Measurements from ENCODE around the gene SP2.

The SP2 gene

GRCh38 chr17:47925678-47925988, 29.6 kb downstream of the SP2 start:
- Histone ChIP-seq H3K27ac (ENCODE audit: low read length) (no peak overlapping the region), H3K27me3 (replicated peaks; ENCODE audit: insufficient read depth, low read length) (no peaks in the 10 kb centered on the region), H3K9ac (ENCODE audit: low read length) (no peak overlapping the region), H3K9me3 (replicated peaks; ENCODE audit: insufficient read depth, low read length) (no peaks in the 10 kb centered on the region), H3K36me3 (replicated peaks; ENCODE audit: insufficient read depth, low read length) (no peaks in the 10 kb centered on the region), H3F3A (ENCODE audit: insufficient read depth, low read length) (no peaks in the 10 kb centered on the region; the same call in 1 of the 2 replicates), H2AFZ (ENCODE audit: low read length) (no peak overlapping the region), H3K4me3 (ENCODE audit: low read length) (no peak overlapping the region), H4K20me1 (ENCODE audit: insufficient read depth, low read length) (no peaks in the 10 kb centered on the region), H3K4me2 (ENCODE audit: low read depth, low read length) (no peak overlapping the region), H3K4me1 (ENCODE audit: low read length) (no peaks in the 10 kb centered on the region), H3K79me2 (ENCODE audit: low read length) (no peaks in the 10 kb centered on the region), H3K9me2 (replicated peaks; ENCODE audit: insufficient read depth, low read length) (no peaks in the 10 kb centered on the region)
- TF ChIP-seq EZH2phosphoT487 (IDR thresholded peaks at IDR 0.05; ENCODE audit: low read length) (no peak), EZH2 (optimal IDR thresholded peaks at IDR 0.05; ENCODE audit: low read depth, low read length) (no peak), CTCF (IDR thresholded peaks at IDR 0.05; ENCODE audit: low read length) (no peak)
- no peak for DNase-seq

DNA sequence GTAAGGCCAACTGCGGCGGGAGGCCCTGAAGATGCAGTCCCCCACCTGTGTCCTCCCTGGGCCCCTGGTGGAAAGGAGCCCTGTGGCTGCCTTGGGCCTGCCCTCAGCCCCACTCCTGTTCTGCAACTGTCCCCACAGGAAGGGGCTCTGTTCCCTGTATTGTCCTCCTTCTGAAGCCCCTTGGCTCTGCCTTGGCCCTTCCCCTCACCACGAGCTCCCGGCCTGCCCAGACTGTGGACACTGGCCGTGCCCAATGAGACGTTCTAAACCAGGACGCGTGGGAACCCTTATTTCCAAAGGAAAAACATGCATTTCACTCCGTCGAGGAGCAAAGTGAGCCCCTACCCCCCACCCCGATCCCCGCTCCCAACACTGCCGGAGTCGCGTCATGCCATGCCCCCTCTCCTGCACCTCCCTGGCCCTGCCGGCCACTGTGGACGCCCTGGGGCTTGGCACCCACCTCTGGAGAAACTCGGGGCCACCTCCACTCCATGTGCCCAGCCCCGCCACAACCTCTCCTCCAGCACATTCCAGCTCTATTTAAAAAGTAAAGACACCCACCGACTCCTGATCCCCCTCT, 31.9 kb downstream of the SP2 start:
- H4K20me1 ChIP-seq (ENCODE audit: insufficient read depth, low read length): no peaks in the 10 kb centered on the region
- H3F3A ChIP-seq (ENCODE audit: insufficient read depth, low read length): no peaks in the 10 kb centered on the region; the same call in 1 of the 2 replicates
- DNase-seq: no peak
- H3K27me3 ChIP-seq (replicated peaks; ENCODE audit: insufficient read depth, low read length): no peaks in the 10 kb centered on the region
- no peak overlapping the region for H3K4me2 ChIP-seq (ENCODE audit: low read depth, low read length)
- no peak overlapping the region for H3K4me3 ChIP-seq (ENCODE audit: low read length)
- no peaks in the 10 kb centered on the region for H3K4me1 ChIP-seq (ENCODE audit: low read length)
- H3K79me2 ChIP-seq (ENCODE audit: low read length): no peaks in the 10 kb centered on the region
- no peak overlapping the region for H3K9ac ChIP-seq (ENCODE audit: low read length)
- no peak overlapping the region for H3K27ac ChIP-seq (ENCODE audit: low read length)
- no peaks in the 10 kb centered on the region for H3K9me3 ChIP-seq (replicated peaks; ENCODE audit: insufficient read depth, low read length)
- no peaks in the 10 kb centered on the region for H3K9me2 ChIP-seq (replicated peaks; ENCODE audit: insufficient read depth, low read length)
- no peak overlapping the region for H2AFZ ChIP-seq (ENCODE audit: low read length)
- TF ChIP-seq EZH2phosphoT487 (IDR thresholded peaks at IDR 0.05; ENCODE audit: low read length): no peak
- TF ChIP-seq EZH2 (optimal IDR thresholded peaks at IDR 0.05; ENCODE audit: low read depth, low read length): no peak
- no peak for TF ChIP-seq CTCF (IDR thresholded peaks at IDR 0.05; ENCODE audit: low read length)
- H3K36me3 ChIP-seq (replicated peaks; ENCODE audit: insufficient read depth, low read length): no peaks in the 10 kb centered on the region

- no peak overlapping the region for H2AFZ ChIP-seq (ENCODE audit: low read length)
- H3K27me3 ChIP-seq (replicated peaks; ENCODE audit: insufficient read depth, low read length): no peaks in the 10 kb centered on the region
- no peak overlapping the region for H3K4me2 ChIP-seq (ENCODE audit: low read depth, low read length)
- TF ChIP-seq CTCF (IDR thresholded peaks at IDR 0.05; ENCODE audit: low read length) (no peak), EZH2phosphoT487 (IDR thresholded peaks at IDR 0.05; ENCODE audit: low read length) (no peak), EZH2 (optimal IDR thresholded peaks at IDR 0.05; ENCODE audit: low read depth, low read length) (no peak)
- no peak overlapping the region for H3K4me3 ChIP-seq (ENCODE audit: low read length)
- no peak overlapping the region for H3K27ac ChIP-seq (ENCODE audit: low read length)
- H3K9me2 ChIP-seq (replicated peaks; ENCODE audit: insufficient read depth, low read length): no peaks in the 10 kb centered on the region
- no peaks in the 10 kb centered on the region for H3K36me3 ChIP-seq (replicated peaks; ENCODE audit: insufficient read depth, low read length)
- no peaks in the 10 kb centered on the region for H4K20me1 ChIP-seq (ENCODE audit: insufficient read depth, low read length)
- no peaks in the 10 kb centered on the region for H3K9me3 ChIP-seq (replicated peaks; ENCODE audit: insufficient read depth, low read length)
- no peak for DNase-seq
- no peaks in the 10 kb centered on the region; the same call in 1 of the 2 replicates for H3F3A ChIP-seq (ENCODE audit: insufficient read depth, low read length)
- H3K9ac ChIP-seq (ENCODE audit: low read length): no peak overlapping the region
- no peaks in the 10 kb centered on the region for H3K79me2 ChIP-seq (ENCODE audit: low read length)
- no peaks in the 10 kb centered on the region for H3K4me1 ChIP-seq (ENCODE audit: low read length)
Measured at GRCh38 chr17:47928415-47928814, 32.4 kb downstream of the SP2 start.
